ENCODE data around the gene POLR1E. TPM values are rescaled to one million over a fixed set of nuclear protein-coding genes. Genes with fewer than 3 reads are reported as not detected.
A peak's percentile ranks its signal among the peaks of the same experiment; 100 is the strongest.

The POLR1E gene
- total RNA-seq, 4 donors from 2014 or later, result 4.0 to 15.7 (median 9.0) TPM

- Histone ChIP-seq H3K36me3 (peaks cover 0 to 20% (median 9%) of the 10 kb centered on the region in 4 donors), H3K27me3 (no peaks in the 10 kb centered on the region), H3K4me1 (no peaks in the 10 kb centered on the region), H3K4me3 (no peak overlapping the region), H3K27ac (no peak overlapping the region), H3K9me3 (no peaks in the 10 kb centered on the region)
- peak; percentile 13 for DNase-seq
- in situ Hi-C loops (cut with MboI; ENCODE audit: low pct_ligation_motif_present in 1 of 4, low pct_unique_long_range_greater_than_20kb in 1 of 4, low sequenced_read_pairs in 3 of 4), result no loop called here
- intact Hi-C loops (cut with DNase I; ENCODE audit: low total_unique reads), result no loop called here
- TF ChIP-seq EP300 (IDR thresholded peaks at IDR 0.05; ENCODE audit: low read depth) (no peak), POLR2A (IDR thresholded peaks at IDR 0.05) (peak; percentile 25), POLR2AphosphoS5 (IDR thresholded peaks at IDR 0.05) (no peak), CTCF (IDR thresholded peaks at IDR 0.05) (no peak)
- WGBS, 2 donors (ENCODE audit: low coverage in 1 of 2), result 85 to 94% methylated on average over 3 of the region's 3 CpGs
These were observed 18.0 kb downstream of the POLR1E start for GRCh38 chr9:37503736-37504135.

- H3K4me3 ChIP-seq, result no peak overlapping the region
- peaks cover 0 to 18% (median 7%) of the 10 kb centered on the region in 4 donors for H3K36me3 ChIP-seq
- no peak for TF ChIP-seq CTCF (IDR thresholded peaks at IDR 0.05)
- no peak for TF ChIP-seq POLR2A (IDR thresholded peaks at IDR 0.05)
- no peak for TF ChIP-seq POLR2AphosphoS5 (IDR thresholded peaks at IDR 0.05)
- TF ChIP-seq EP300 (IDR thresholded peaks at IDR 0.05; ENCODE audit: low read depth), result no peak
- in situ Hi-C loops (cut with MboI; ENCODE audit: low pct_ligation_motif_present in 1 of 4, low pct_unique_long_range_greater_than_20kb in 1 of 4, low sequenced_read_pairs in 3 of 4), result no loop called here
- intact Hi-C loops (cut with DNase I; ENCODE audit: low total_unique reads), result no loop called here
- no peak overlapping the region for H3K27ac ChIP-seq
- WGBS, 2 donors (ENCODE audit: low coverage in 1 of 2), result 68 to 87% methylated on average over 3 to 5 of the region's 5 CpGs
- no peaks in the 10 kb centered on the region for H3K4me1 ChIP-seq
- no peaks in the 10 kb centered on the region for H3K9me3 ChIP-seq
- DNase-seq, result no peak
- H3K27me3 ChIP-seq, result no peaks in the 10 kb centered on the region
These were observed 18.9 kb downstream of the POLR1E start for GRCh38 chr9:37504605-37505004.

GRCh38 chr9:37507566-37508134 lies 21.9 kb downstream of the POLR1E start:
- in situ Hi-C loops (cut with MboI; ENCODE audit: low pct_ligation_motif_present in 1 of 4, low pct_unique_long_range_greater_than_20kb in 1 of 4, low sequenced_read_pairs in 3 of 4), result no loop called here
- Histone ChIP-seq H3K4me1 (no peaks in the 10 kb centered on the region), H3K36me3 (peaks cover 0 to 9% (median 3%) of the 10 kb centered on the region in 4 donors), H3K4me3 (no peak overlapping the region), H3K9me3 (no peaks in the 10 kb centered on the region), H3K27ac (no peak overlapping the region), H3K27me3 (no peaks in the 10 kb centered on the region)
- intact Hi-C loops (cut with DNase I; ENCODE audit: low total_unique reads), result no loop called here
- WGBS, 2 donors (ENCODE audit: low coverage in 1 of 2), result 94 to 100% methylated on average over 3 to 11 of the region's 11 CpGs
- no peak for DNase-seq
- no peak for TF ChIP-seq POLR2AphosphoS5 (IDR thresholded peaks at IDR 0.05)
- no peak for TF ChIP-seq EP300 (IDR thresholded peaks at IDR 0.05; ENCODE audit: low read depth)
- no peak for TF ChIP-seq CTCF (IDR thresholded peaks at IDR 0.05)
- no peak for TF ChIP-seq POLR2A (IDR thresholded peaks at IDR 0.05)

GRCh38 chr9:37508135-37508833 lies 22.5 kb downstream of the POLR1E start:
- 92 to 100% methylated on average over 1 to 5 of the region's 5 CpGs for WGBS, 2 donors (ENCODE audit: low coverage in 1 of 2)
- intact Hi-C loops (cut with DNase I; ENCODE audit: low total_unique reads) (no loop called here), in situ Hi-C loops (cut with MboI; ENCODE audit: low pct_ligation_motif_present in 1 of 4, low pct_unique_long_range_greater_than_20kb in 1 of 4, low sequenced_read_pairs in 3 of 4) (no loop called here)
- H3K27me3 ChIP-seq, result no peaks in the 10 kb centered on the region
- H3K4me3 ChIP-seq, result no peak overlapping the region
- no peaks in the 10 kb centered on the region for H3K9me3 ChIP-seq
- H3K4me1 ChIP-seq, result no peaks in the 10 kb centered on the region
- DNase-seq, result no peak
- no peak for TF ChIP-seq EP300 (IDR thresholded peaks at IDR 0.05; ENCODE audit: low read depth)
- no peak for TF ChIP-seq CTCF (IDR thresholded peaks at IDR 0.05)
- TF ChIP-seq POLR2A (IDR thresholded peaks at IDR 0.05), result no peak
- no peak for TF ChIP-seq POLR2AphosphoS5 (IDR thresholded peaks at IDR 0.05)
- no peak overlapping the region for H3K27ac ChIP-seq
- H3K36me3 ChIP-seq, result peaks cover 0 to 2% (median 0%) of the 10 kb centered on the region in 4 donors
